Esophagus (tissue), 2 donors: Measurements from ENCODE around the gene CEP131. TPM values are rescaled to one million over a fixed set of nuclear protein-coding genes. Genes with fewer than 3 reads are reported as not detected.

Source experiments
- H3K27ac ChIP-seq, 2 donors: one replicate each; pipeline ENCODE4 v1.5.1; 2013; ENCODE audit warnings: low read depth in 2 of 2, mild to moderate bottlenecking in 2 of 2, inconsistent platforms in 1 of 2, low read length in 1 of 2, moderate library complexity in 1 of 2
- H3K27me3 ChIP-seq, 2 donors: one replicate each; pipeline ENCODE4 v1.6.1; 2013; ENCODE audit warnings: low read length in 2 of 2, control low read depth in 1 of 2, mild to moderate bottlenecking in 1 of 2; ENCODE audit not compliant: insufficient read depth in 2 of 2, control insufficient read depth in 1 of 2
- H3K36me3 ChIP-seq, 2 donors: one replicate each; pipeline ENCODE4 v1.6.1; 2013; ENCODE audit warnings: low read length in 1 of 2; ENCODE audit not compliant: control insufficient read depth in 2 of 2, insufficient read depth in 2 of 2
- H3K4me1 ChIP-seq, 2 donors: one replicate each; pipeline ENCODE4 v1.6.1; 2013; ENCODE audit warnings: low read length in 1 of 2; ENCODE audit not compliant: control insufficient read depth in 2 of 2, insufficient read depth in 2 of 2
- H3K4me3 ChIP-seq, 2 donors: one replicate each; pipeline ENCODE4 v1.5.1; 2013; ENCODE audit warnings: low read length in 2 of 2, mild to moderate bottlenecking in 2 of 2, low read depth in 1 of 2, moderate library complexity in 1 of 2
- H3K9me3 ChIP-seq, 2 donors: one replicate each; pipeline ENCODE4 v1.6.1; 2013; ENCODE audit warnings: mild to moderate bottlenecking in 2 of 2, low read depth in 1 of 2, low read length in 1 of 2, moderate library complexity in 1 of 2; ENCODE audit not compliant: control insufficient read depth in 2 of 2, insufficient read depth in 1 of 2
- WGBS, 2 donors: extraction: QIAGEN DNeasy Blood & Tissue Kit; methylation state at CpG; one replicate each; pipeline ENCODE4 v1.1.7; 2013; 5-methylcytosine and 5-hydroxymethylcytosine counted together
- polyA plus RNA-seq, 2 donors: library from polyadenylated mRNA; stranded (reverse); fragments of 200-250 nt; gene quantifications; one replicate each; pipeline ENCODE4 v1.2.3, GENCODE V29; 2013
- donor health status: healthy with polysubstance abuse.
- donor health status: Bipolar disorder and iron deficiency.

CEP131 gene
- polyA plus RNA-seq, 2 donors: 5.2 to 8.7 TPM

- H3K27me3 ChIP-seq: no peaks in the 10 kb centered on the region
- H3K9me3 ChIP-seq: no peaks in the 10 kb centered on the region
- no peaks in the 10 kb centered on the region for H3K4me1 ChIP-seq
- WGBS, 2 donors: 92 to 93% methylated on average over 19 to 20 of the region's 20 CpGs
- H3K36me3 ChIP-seq: peaks cover 0 to 10% of the 10 kb centered on the region in 2 donors
- no peak overlapping the region for H3K27ac ChIP-seq
- no peak overlapping the region for H3K4me3 ChIP-seq
Measured at GRCh38 chr17:81191116-81191515, 31.6 kb downstream of the CEP131 start.

- no peaks in the 10 kb centered on the region for H3K27me3 ChIP-seq
- H3K36me3 ChIP-seq: peaks cover 0 to 8% of the 10 kb centered on the region in 2 donors
- 95% methylated on average over 28 of the region's 28 CpGs for WGBS, 2 donors
- H3K27ac ChIP-seq: no peak overlapping the region
- no peaks in the 10 kb centered on the region for H3K4me1 ChIP-seq
- H3K4me3 ChIP-seq: no peak overlapping the region
- no peaks in the 10 kb centered on the region for H3K9me3 ChIP-seq
Measured at GRCh38 chr17:81190591-81190990, 32.2 kb downstream of the CEP131 start.

GRCh38 chr17:81189670-81190530 is 32.9 kb downstream of the CEP131 start:
- WGBS, 2 donors: 82 to 86% methylated on average over 27 of the region's 27 CpGs
- H3K36me3 ChIP-seq: peaks cover 0 to 5% of the 10 kb centered on the region in 2 donors
- no peak overlapping the region for H3K4me3 ChIP-seq
- H3K27me3 ChIP-seq: no peaks in the 10 kb centered on the region
- H3K27ac ChIP-seq: no peak overlapping the region
- no peaks in the 10 kb centered on the region for H3K4me1 ChIP-seq
- H3K9me3 ChIP-seq: no peaks in the 10 kb centered on the region

GRCh38 chr17:81189016-81189415 is 33.7 kb downstream of the CEP131 start:
- Histone ChIP-seq H3K36me3 (peaks cover 0 to 5% of the 10 kb centered on the region in 2 donors), H3K4me1 (no peaks in the 10 kb centered on the region), H3K9me3 (peaks cover 0 to 2% of the 10 kb centered on the region in 2 donors), H3K4me3 (no peak overlapping the region), H3K27me3 (peaks cover 0 to 6% of the 10 kb centered on the region in 2 donors), H3K27ac (no peak overlapping the region)
- 89 to 98% methylated on average over 7 of the region's 7 CpGs for WGBS, 2 donors

GRCh38 chr17:81188491-81188840 is 34.3 kb downstream of the CEP131 start:
- Histone ChIP-seq H3K9me3 (peaks cover 0 to 7% of the 10 kb centered on the region in 2 donors), H3K36me3 (peaks cover 0 to 5% of the 10 kb centered on the region in 2 donors), H3K4me1 (no peaks in the 10 kb centered on the region), H3K4me3 (no peak overlapping the region), H3K27ac (no peak overlapping the region), H3K27me3 (peaks cover 0 to 6% of the 10 kb centered on the region in 2 donors)
- WGBS, 2 donors: 95 to 96% methylated on average over 11 to 12 of the region's 12 CpGs

- WGBS, 2 donors: 86 to 89% methylated on average over 26 of the region's 26 CpGs
- Histone ChIP-seq H3K36me3 (peaks cover 0 to 5% of the 10 kb centered on the region in 2 donors), H3K4me3 (no peak overlapping the region), H3K27ac (no peak overlapping the region), H3K27me3 (peaks cover 0 to 8% of the 10 kb centered on the region in 2 donors), H3K9me3 (peaks cover 0 to 7% of the 10 kb centered on the region in 2 donors), H3K4me1 (no peaks in the 10 kb centered on the region)
Measured at GRCh38 chr17:81187586-81188490, 34.9 kb downstream of the CEP131 start.

GRCh38 chr17:81187120-81187519 is 35.6 kb downstream of the CEP131 start:
- Histone ChIP-seq H3K27me3 (peaks cover 0 to 8% of the 10 kb centered on the region in 2 donors), H3K36me3 (peaks cover 0 to 5% of the 10 kb centered on the region in 2 donors), H3K4me3 (no peak overlapping the region), H3K27ac (no peak overlapping the region), H3K9me3 (peaks cover 0 to 7% of the 10 kb centered on the region in 2 donors), H3K4me1 (no peaks in the 10 kb centered on the region)
- WGBS, 2 donors: 93 to 96% methylated on average over 11 of the region's 11 CpGs

GRCh38 chr17:81186203-81186602 is 36.6 kb downstream of the CEP131 start:
- no peak overlapping the region for H3K27ac ChIP-seq
- no peak overlapping the region for H3K4me3 ChIP-seq
- peaks cover 0 to 5% of the 10 kb centered on the region in 2 donors for H3K36me3 ChIP-seq
- H3K27me3 ChIP-seq: peaks cover 0 to 8% of the 10 kb centered on the region in 2 donors
- WGBS, 2 donors: 71 to 78% methylated on average over 7 of the region's 7 CpGs
- no peaks in the 10 kb centered on the region for H3K4me1 ChIP-seq
- peaks cover 0 to 7% of the 10 kb centered on the region in 2 donors for H3K9me3 ChIP-seq

GRCh38 chr17:81184555-81184954 is 38.2 kb downstream of the CEP131 start:
- H3K9me3 ChIP-seq: peaks cover 0 to 7% of the 10 kb centered on the region in 2 donors
- 23 to 24% methylated on average over 15 of the region's 15 CpGs for WGBS, 2 donors
- H3K27ac ChIP-seq: no peak overlapping the region
- H3K36me3 ChIP-seq: no peaks in the 10 kb centered on the region
- H3K4me1 ChIP-seq: no peaks in the 10 kb centered on the region
- H3K4me3 ChIP-seq: no peak overlapping the region
- H3K27me3 ChIP-seq: peaks cover 0 to 8% of the 10 kb centered on the region in 2 donors
